ACHN (cell line): Measurements from ENCODE around the gene KCNQ1.

Experiments used
- DNase-seq: peaks from one replicate; pipeline ENCODE4 v3.0.0-alpha.2; 2015
- in situ Hi-C: cut with HindIII; loops from 2 replicates; pipeline ENCODE4 v1.10.0; 2017; ENCODE audit warnings: low sequenced_read_pairs, low pct_ligation_motif_present, low pct_unique_long_range_greater_than_20kb

The KCNQ1 gene

DNA sequence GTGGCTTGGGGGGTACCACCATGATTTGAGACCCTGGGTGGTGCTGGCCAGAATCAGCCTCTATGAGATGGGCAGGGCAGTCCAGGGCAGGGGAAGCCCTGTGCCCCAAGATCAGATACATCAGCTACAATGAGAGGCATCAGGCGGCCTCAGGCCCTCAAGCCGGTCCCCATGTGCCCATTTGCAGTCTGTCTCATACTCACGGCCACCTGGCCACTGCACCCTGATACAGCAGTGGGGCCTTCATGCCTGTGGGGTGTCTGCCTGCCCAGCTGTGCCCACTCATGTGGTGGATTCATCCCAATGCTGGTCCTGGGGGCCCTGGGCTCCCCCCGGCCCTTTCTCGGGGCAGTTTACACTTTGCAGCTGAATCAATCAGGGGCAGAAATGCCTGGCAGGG, 297.4 kb downstream of the KCNQ1 start:
- in situ Hi-C loops, result no loop called here
- DNase-seq, result no peak

- in situ Hi-C loops, result no loop called here
- DNase-seq, result no peak
Measured at GRCh38 chr11:2742611-2743426, 298.0 kb downstream of the KCNQ1 start.

DNA sequence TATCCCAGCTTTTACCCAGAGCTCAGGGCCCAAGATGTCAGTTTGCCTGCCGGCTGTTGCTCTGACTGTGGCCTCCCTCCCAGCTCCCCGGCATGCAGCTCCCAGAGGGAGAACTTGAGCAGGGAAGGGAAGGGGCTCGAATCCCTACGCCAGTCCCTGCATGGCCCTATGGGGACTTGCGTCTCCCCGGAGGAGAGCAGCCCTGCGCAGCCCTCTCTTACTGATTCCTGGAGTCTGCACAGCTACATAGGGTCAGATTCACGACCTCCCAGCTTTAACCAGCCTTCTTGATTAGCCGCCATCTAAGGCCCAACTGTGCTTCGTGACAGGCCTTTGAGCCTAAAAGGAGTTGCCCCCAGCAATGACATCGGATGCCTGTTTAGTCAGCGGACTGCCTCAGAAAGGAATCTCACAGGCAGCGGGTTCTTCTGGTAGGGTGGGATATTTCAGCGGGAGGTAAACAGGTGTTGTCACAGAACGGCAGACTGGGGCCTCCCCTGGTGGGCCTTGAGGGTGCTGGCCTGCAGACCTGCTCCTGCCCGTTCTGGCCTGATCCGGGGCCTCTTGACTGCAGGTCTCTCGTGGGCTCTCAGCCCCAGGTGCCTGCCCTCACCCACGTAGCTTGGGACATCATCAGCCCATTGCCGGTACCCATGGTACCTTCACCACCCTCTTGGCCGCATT, 298.8 kb downstream of the KCNQ1 start:
- in situ Hi-C loops, result no loop called here
- no peak for DNase-seq

DNA sequence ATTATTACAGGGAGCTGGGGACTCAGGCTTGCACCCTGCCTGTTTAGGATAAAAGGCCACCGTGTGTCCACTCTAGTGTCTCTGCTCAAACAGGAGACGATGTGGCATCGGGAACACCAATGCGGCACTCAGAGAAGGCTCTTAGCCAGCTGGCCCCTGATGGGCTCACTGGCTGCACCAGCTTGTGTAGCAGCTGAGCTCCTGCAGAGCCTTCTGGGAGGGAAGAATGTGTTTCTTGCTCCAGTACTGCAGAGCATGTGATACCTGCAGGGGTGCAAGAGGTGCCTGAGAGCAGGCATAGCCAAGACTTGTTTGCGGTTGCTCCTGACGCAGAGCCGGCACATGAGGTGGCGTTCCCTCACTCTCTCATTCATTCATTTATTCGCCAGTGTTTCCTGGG, 299.4 kb downstream of the KCNQ1 start:
- DNase-seq, result no peak
- in situ Hi-C loops, result no loop called here

DNA sequence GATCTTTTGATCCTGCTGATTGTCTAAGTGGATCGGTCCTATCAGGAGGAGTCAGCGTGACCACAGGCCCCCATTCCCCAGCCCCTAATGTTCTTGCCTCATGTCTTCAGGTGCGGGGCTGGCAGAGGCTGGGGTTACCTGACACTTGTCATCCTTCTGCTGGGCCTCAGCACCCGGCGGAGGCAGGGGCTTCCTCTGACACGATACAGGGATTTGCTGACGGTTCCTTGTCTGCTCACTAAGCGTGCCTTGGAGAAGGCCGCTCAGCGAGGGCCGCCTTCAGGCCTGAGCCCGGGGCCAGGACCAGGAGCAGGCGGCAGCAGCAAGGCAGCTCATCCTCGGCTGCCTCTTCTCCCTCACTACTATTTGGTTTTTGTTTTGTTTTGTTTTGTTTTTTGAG, 300.7 kb downstream of the KCNQ1 start:
- in situ Hi-C loops, result no loop called here
- no peak for DNase-seq

DNA sequence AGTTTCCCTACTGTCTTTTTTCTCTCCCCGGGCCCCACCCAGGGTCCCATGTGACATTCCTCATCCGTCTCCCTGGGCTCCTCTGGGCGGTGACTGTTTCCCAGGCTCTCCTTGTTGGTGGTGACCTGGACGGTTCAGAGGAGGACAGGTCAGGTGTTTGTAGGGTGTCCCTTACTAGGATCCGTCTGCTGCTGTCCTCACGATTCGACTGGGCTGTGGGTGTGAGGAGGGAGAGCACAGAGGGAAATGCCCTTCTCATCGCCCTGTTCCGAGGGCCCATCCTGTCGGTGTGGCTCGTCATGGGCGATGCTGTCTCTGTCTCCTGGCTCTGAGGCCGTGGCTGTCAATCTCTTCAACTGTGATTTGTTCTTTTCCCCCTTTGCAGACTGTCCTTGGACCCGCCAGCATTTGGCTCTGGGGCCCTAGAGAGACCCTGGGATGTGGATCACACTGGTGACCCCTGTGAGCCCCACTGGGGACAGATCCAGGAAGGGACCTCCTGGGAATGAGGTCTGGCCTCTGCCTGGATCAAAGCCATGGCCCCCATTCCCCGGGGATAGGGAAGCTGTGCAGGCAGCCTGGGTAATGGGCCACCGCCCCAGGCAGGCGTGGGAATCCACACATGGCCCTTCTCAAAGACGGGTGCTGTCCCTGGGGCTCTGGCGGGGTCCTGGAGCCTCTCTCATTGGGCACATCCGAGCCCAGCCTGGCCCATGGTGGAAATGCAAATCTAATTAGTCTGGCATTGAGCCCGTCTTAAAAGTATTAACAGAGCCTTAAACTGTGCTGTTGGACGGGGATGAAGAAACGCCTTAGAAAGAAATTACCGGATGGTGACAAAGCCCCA, 301.8 kb downstream of the KCNQ1 start:
- no peak for DNase-seq
- in situ Hi-C loops, result no loop called here

DNA sequence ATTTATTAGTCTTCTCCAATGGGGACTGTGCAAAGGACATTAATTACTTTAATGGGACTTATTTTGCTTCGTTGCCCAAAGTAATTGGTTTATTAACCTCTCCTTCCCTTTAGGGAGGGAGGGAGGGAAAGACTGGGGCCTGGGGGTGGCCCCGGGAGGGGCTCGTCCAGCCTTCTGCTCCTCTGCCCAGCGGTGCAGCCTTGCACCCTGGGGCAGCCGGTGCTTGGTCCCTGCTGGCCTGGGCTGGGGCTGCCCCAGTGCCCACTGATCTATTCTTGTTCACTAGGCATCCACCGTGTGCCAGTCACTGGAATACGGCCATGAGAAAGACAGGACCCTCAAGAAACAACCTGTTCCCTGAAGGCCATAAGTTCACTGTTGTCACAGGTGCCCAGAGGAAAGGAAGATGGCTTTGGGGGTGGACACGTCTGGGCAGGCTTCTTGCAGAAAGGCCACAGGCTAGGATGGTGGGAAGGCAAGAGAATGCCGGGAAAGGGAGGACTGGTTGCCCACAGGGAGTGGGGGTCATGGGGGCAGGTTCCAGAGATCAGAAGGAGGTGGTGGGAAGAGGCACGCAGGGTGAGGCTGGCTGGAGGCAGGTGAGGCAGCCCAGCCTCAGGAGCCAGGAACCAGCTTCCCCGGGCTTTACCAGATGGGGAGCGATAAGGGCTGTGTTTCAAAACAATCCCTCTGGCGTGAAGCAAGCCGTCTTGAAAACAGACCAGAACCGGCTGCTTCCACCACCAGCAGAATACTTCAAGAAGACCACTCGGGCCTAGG, 302.6 kb downstream of the KCNQ1 start:
- in situ Hi-C loops, result no loop called here
- no peak for DNase-seq

GRCh38 chr11:2748061-2748813, 303.4 kb downstream of the KCNQ1 start:
- DNase-seq, result no peak
- in situ Hi-C loops, result no loop called here

GRCh38 chr11:2748814-2749554, 304.2 kb downstream of the KCNQ1 start:
- in situ Hi-C loops, result no loop called here
- no peak for DNase-seq

GRCh38 chr11:2750101-2750681, 305.4 kb downstream of the KCNQ1 start:
- no peak for DNase-seq
- in situ Hi-C loops, result no loop called here

- in situ Hi-C loops, result no loop called here
- DNase-seq, result no peak
Measured at GRCh38 chr11:2750682-2751522, 306.1 kb downstream of the KCNQ1 start.

DNA sequence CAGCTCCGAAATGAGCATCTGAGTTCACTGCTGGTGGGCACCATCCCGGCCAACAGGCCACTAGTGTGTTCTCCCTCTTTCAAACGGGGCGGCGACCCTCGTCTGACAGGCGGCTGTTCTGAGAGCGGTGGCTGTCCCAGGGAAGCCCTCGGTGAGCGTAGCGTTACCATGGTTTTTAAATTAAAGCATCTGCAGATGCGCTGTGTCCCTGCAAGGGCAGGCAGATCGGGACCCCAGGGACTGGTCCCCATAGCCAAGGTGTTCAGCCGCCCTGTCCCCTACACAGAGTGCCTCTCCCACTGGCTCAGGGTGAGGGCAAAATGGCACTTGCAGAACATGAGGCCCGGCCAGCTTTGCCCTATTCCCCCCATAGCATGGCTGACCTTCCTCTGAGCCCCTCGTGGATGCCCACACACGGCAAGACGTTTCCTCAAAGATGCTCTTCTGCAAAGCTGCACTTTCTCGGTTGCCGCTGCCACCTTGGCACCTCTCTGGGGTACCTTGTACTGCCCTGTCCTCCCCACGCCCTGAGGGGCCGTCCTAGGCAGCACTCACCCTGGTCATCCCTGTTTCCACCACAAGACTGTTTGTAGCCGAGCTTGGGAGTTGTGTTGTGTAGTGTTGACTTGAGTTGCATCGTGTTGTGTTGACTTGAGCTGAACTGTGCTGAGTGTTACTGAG, 306.9 kb downstream of the KCNQ1 start:
- in situ Hi-C loops, result no loop called here
- no peak for DNase-seq

GRCh38 chr11:2752204-2752770, 307.5 kb downstream of the KCNQ1 start:
- peak; percentile 71 for DNase-seq
- in situ Hi-C loops, result no loop called here

- in situ Hi-C loops, result no loop called here
- DNase-seq, result peak; percentile 50
Measured at GRCh38 chr11:2752923-2753322, 308.1 kb downstream of the KCNQ1 start.

DNA sequence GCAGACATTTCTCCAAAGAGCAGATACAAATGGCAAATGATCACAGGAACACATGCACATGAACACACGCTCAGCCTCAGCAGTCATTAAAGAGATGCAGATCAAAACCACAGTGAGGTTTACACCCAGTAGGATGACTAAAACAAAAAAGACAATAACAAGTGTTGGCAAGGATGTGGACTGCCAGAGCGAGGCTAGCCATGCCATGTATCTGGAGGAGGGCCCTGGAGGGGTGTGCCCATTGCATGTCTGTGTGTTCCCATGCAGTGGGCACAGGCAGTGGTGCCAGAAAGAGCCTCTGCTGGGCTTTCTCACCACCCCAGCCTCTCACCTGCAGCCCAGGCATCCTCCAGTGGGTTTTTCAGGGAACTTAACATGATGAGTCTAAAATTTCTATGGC, 309.2 kb downstream of the KCNQ1 start:
- in situ Hi-C loops, result no loop called here

More for the DNA sequence above, 309.2 kb downstream of the KCNQ1 start:
- no peak for DNase-seq
